GM23338 (cell line): Measurements from ENCODE around the gene ZNF23.

Experiments
- EZH2phosphoT487 ChIP-seq: fragments of 200-600 bp; sonication (generic); IDR thresholded peaks from one replicate; pipeline ENCODE4 v1.8.1; 2018; ENCODE audit warnings: antibody characterized with exemption; ENCODE audit not compliant: unreplicated experiment
- POLR2AphosphoS5 ChIP-seq: IDR thresholded peaks from 2 replicates; pipeline ENCODE4 v1.6.1; 2016; ENCODE audit warnings: antibody characterized with exemption, low read depth
- ZNF114 ChIP-seq: fragments of 250-450 bp; sonication (Bioruptor Pico); IDR thresholded peaks from 2 replicates; pipeline ENCODE4 v1.5.0; 2020; ENCODE audit warnings: mild to moderate bottlenecking, moderate library complexity
- TF ChIP-seq, protein P1 (sequence below), 2 experiments: fragments of 200-600 bp in 1 of 2; sonication (generic) in 1 of 2; conservative IDR thresholded peaks; 2 replicates each; pipeline versions ENCODE4 v1.5.1 to v1.6.1; 2016 to 2017; ENCODE audit warnings: antibody characterized with exemption in 2 of 2, low read depth in 2 of 2, mild to moderate bottlenecking in 2 of 2, moderate library complexity in 1 of 2

GRCh38 chr16:71406316-71406715 lies 55.7 kb downstream of the ZNF23 start:
- TF ChIP-seq, protein P1, sequence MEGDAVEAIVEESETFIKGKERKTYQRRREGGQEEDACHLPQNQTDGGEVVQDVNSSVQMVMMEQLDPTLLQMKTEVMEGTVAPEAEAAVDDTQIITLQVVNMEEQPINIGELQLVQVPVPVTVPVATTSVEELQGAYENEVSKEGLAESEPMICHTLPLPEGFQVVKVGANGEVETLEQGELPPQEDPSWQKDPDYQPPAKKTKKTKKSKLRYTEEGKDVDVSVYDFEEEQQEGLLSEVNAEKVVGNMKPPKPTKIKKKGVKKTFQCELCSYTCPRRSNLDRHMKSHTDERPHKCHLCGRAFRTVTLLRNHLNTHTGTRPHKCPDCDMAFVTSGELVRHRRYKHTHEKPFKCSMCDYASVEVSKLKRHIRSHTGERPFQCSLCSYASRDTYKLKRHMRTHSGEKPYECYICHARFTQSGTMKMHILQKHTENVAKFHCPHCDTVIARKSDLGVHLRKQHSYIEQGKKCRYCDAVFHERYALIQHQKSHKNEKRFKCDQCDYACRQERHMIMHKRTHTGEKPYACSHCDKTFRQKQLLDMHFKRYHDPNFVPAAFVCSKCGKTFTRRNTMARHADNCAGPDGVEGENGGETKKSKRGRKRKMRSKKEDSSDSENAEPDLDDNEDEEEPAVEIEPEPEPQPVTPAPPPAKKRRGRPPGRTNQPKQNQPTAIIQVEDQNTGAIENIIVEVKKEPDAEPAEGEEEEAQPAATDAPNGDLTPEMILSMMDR (conservative IDR thresholded peaks at IDR 0.05; ENCODE audit: low read depth in 2 of 2): no peak
- TF ChIP-seq EZH2phosphoT487 (no peak), POLR2AphosphoS5 (no peak), ZNF114 (CRISPR knock-in tag) (no peak)
